ENCODE results near the gene BABAM2.

BABAM2 gene

DNA sequence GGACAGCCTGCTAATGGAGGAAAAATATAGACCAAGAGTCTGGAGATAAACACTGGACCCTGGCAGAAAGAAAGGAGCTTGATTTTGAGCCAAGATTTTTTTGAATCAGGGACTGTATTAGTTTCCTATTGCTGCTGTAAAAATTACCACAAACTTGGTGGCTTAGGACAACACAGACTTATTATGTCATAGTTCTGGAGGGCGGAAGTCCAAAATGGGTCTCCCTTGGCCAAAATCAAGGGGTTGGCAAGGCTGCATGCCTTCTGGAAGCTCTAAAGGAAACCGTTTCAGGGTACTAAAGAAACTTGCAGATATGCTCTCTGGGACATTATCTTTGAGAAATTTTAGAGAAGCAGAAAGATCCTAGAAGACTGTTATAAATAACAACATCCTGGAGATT, 140.1 kb downstream of the BABAM2 start:
- DNase-seq (ENCODE audit: low spot score) = no peak

DNA sequence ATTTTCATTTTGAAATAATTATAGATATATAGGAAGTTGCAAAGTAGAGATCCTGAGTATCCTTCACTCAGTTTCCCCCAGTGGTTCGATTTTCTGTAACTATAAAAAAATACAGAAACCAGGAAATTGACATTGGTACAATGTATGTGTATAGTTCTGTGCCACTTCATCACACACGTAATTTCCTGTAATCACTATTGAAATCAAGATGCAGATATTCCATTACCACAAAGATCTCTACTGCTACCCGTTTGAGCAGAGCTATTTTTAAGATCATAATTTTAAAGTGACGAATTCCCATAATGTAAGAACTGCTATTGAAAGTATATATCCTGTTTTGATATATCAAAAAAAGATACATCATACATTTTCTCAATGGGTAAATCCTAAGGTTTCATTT, 142.3 kb downstream of the BABAM2 start:
- DNase-seq (ENCODE audit: low spot score) = no peak

DNA sequence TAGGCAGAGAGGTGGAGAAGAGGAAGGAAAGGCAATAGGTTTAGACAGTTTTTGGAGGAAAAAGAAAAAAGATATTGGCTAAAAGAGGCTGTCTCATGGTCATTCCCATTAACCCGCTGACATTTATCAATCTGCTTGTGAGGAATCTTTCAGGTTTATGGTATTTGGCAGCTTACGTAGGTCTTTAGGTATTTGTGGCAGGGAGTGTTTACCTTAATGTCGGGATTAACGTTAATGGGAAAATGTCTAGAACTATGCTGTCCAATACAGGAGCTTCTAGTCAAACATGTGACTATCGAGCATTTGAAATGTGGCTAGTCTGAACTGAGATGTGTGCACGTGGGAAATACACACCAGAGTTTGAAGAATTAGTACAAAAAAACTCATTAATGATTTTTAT, 144.2 kb downstream of the BABAM2 start:
- DNase-seq (ENCODE audit: low spot score) = no peak

DNA sequence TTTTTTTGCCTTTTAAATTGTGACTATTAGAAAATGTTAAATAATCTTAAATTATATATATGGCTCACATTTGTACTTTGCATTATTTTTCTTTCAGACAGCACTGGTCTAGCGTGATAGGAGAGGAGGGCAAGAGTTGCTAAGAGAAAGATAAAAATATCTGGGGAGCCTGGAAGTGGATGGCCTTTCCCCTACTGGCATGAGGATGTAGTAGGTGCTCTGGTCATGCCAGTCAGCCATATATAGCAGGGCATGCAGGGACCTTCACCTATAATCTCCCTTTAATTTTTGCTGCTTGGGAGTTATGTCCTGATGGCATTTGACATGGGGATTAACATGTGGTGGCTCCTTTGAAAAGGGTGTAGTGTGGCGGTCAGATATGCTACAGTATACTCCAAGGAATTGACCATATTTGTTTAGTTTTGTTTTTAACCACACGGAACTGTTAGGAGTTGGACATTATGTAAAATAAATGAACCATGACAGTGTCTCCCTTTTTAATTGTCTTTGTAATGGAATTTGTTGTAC, 144.7 kb downstream of the BABAM2 start:
- DNase-seq (ENCODE audit: low spot score) = no peak

DNA sequence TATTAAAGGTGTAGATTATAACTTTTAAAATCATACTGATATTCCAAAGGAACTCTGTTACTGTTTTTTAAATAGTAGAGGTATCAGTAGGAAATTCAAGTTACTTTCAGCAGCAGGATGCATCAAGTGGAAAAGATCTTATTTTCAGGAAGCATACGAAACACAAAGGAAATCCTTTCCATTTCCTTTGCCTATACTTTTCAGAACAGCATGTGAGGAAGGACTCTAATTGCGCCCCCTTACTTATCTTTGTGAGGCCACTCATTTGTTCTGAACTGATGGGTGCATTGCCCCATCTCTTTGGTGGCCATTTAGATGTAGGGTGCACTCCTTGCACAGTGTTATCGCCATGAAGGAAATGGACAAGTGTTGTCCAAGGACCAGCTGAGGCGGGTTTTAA, 145.3 kb downstream of the BABAM2 start:
- DNase-seq (ENCODE audit: low spot score) = no peak

DNA sequence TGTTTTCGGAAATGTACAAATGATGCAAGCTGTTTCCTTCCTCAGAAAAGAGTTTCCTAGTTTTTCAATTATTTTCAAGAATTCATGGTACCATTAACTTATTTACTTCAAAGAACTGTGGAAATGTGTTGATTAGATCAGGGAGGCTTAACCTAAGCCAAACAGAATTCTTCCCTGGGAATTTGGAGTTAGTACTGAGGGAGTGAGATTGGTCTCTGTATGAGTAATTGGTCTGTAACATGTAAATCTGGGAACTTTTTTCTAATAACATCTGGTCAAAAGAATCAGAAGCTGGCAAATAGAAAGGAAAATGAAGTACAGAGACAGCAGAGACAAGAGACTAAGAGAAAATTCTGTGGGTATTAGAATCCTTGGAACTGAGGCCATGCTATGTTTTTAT, 145.8 kb downstream of the BABAM2 start:
- peak; percentile 6 for DNase-seq (ENCODE audit: low spot score)

DNA sequence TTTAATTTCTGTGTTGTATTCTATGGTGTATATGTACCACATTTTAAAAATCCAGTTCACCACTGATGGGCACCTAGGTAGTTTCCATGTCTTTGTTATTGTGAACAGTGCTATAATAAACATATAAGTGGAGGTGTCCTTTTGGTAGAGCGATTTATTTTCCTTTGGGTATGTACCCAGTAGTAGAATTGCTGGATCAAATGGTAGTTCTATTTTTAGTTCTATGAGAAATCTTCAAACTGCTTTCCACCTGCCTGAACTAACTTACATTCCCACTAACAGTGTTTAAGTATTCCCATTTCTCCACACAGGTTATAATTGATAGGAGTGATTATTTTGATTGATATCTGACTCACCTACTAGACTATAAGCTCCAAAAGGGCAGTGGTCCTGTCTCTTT, 148.2 kb downstream of the BABAM2 start:
- DNase-seq (ENCODE audit: low spot score) = no peak

DNA sequence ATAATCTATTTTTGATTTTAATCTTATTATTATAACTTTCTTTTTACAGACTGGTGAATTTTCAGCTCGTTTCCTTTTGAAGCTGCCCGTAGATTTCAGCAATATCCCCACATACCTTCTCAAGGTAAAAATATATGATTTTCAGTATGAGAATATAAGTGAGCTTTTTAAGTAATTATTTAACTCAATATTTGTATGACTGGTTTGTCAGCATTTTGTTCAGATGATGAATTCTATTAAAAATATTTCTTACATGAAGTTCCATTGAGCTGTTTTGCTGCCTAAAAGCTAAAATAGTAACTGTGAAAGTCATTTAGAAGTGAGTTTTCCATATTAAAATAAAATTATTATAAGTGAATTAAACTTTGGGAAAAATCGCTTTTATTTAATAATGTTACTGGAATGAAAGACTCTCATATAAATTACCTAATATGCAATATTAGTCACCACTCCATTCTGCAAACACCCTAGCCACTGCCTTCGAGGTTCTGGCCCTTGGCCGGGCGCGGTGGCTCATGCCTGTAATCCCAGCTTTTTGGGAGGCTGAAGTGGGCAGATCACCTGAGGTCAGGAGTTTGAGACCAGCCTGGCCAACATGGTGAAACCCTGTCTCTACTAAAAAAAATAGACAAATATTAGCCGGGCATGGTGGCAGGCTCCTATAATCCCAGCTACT, 155.3 kb downstream of the BABAM2 start:
- no peak for DNase-seq (ENCODE audit: low spot score)

DNA sequence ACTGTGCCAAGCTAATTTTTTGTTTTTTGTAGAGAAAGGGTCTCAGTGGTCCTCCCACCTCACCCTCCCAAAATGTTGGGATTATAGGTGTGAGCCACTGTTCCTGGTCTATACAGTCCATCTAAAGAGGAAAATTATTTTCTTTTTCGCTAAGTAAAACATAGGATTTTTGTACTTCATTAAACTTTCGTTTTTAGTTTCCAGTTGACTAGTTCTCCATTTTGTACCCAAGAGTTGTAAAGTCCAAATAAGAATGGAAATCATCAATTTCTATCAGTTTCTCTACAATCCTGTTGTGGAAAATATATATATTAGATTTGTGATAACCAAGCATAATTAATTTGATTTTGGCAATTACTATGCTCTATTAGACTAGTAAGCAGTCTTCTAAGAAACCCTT, 156.4 kb downstream of the BABAM2 start:
- no peak for DNase-seq (ENCODE audit: low spot score)

DNA sequence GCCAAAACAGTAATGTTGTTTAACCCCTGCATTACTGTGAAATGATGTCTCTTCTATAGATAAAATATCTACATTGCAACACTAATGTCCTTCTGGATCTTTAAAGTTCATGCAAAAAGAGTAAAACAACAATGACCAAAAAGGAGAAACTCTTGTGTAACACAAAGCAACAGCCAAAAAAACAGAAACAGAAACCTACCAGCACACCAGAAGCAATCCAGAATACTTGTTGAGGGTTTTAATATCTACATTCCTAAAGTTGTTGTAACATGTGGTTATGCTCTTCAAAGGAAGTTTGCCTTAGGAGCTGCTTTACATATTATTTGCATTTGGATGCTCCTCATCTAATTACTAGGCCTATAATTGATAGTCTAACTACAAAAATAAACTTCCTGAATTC, 157.2 kb downstream of the BABAM2 start:
- DNase-seq (ENCODE audit: low spot score) = peak; percentile 72

DNA sequence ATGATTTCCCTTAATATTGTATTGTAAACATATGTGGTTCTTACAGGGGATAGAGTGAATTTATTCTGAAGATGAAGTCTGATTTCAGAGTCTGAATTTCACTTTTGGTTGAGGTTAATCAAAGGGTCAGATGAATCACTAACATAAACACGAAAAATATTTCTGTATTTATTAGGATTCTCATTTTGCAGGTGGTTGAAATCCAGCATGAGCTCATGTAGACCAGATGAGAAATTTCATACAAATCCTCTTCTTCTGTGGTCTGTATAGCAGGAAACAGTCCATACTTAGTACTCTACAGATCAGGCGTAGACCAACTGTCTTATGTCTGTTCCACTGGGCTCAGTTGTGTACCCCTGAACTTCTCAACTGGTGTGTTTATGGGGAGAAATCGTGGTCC, 157.8 kb downstream of the BABAM2 start:
- DNase-seq (ENCODE audit: low spot score) = no peak

DNA sequence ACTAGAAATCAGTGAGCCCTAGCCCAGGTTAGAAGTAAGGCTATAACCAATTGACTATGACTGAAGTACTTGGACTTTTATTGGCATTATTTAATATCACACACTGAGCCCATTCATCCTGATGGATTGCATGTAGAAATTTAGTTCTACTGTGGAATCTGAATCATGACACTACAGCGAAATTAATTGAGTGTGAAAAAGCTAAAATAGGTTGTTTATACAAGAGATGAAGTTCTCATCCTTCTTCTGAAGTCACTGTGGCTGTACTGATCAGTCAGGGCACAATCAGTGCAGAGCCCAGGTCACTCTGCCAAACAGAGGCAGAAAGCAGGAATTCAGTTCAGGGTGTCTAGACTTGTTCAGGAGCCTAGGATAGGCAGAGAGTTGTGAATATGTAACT, 158.9 kb downstream of the BABAM2 start:
- DNase-seq (ENCODE audit: low spot score) = no peak

DNA sequence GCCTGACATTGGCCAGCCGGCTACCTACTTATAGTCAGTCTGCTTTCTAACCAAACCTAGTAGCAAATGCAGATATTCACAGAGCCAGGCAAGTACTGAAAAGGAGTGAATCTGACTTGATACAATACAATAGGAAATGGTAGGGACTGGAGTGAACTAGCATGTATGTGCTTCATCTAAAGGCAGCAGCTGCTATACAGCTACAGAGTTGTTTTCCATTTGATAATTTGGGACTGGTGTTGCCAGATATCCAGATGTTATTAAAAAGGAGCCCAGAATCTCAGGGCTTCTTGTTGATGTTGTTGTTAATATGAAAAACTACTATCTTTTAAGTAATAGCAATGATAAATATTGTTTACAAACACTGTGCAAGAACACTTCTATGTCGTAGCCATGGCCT, 159.4 kb downstream of the BABAM2 start:
- no peak for DNase-seq (ENCODE audit: low spot score)

DNA sequence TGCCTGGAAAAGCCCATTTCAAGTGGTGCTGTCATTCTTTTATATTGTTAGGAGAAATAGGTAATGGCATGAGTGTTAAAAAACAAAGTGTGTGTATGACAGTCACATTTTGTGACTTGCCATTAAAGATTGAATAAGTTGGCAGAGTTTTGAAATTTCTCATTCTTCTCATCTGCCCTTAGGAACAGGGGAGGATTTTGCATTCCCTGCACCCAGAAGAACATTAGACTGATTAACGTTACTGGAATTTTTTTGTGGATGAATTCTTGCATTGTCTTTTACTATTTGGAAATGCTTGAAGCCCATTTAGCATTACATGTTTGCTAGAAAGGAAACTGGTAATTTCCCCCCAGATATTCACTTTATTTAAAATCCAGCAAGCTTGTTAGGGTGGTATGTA, 162.2 kb downstream of the BABAM2 start:
- DNase-seq (ENCODE audit: low spot score) = peak; percentile 51

DNA sequence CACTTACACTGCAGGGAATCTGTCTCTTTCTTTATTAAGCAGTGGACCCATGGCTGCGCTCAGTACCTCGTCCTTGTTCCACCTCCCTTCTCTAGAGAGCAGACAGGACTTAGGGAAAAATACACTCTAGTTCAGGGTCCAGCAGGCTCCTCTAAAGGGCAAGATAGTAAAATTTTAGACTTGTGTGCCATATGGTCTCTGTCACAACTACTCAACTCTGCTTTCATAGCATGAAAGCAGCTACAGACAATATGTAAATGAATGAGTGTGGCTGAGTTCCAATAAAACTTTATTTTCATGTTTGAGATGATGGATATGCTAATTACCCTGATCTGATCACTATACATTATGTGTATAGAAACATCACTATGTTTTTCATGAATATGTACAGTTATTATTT, 163.1 kb downstream of the BABAM2 start:
- DNase-seq (ENCODE audit: low spot score) = no peak

DNA sequence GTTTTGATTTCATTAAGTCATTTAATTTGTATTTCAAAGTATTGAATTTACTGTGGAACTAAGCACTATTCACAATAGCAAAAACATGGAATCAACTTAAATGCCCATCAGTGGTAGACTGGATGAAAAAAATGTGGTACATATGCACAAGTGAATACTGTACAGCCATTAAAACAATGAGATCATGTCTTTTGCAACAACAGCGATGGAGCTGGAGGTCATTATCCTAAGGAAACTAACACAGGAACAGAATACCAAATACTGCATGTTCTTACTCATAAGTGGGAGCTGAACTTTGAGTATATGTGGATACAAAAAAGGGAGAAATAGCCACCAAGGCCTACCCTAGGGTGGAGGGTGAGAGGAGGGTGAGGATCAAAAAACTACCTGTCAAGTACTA, 164.4 kb downstream of the BABAM2 start:
- no peak for DNase-seq (ENCODE audit: low spot score)

DNA sequence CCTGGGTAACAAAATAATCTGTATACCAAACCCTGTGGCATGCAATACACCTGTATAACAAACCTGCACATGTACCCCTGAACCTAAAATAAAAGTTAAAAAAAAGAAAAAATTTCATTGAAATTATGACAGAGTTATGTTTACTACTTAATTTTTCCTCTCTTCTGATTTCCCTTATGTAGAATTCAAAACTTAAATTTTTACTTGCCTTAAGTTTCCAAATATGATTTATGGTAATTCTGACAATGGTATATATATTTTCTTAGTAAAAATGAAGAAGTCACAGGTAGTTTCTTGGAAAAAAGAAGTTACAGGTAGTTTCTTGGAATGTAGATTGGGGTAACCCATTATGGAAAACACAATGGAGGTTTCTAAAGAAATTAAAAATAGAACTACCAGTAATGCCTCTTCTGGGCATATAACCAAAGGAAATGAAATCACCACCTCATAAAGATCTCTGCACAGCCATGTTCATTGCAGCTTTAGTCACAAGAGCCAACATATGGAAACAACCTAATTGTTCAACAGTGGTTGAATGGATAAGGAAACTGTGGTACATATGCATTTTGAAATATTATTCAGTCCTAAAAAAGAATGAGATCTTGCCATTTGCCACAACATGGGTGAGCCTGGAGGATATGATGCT, 164.9 kb downstream of the BABAM2 start:
- no peak for DNase-seq (ENCODE audit: low spot score)

DNA sequence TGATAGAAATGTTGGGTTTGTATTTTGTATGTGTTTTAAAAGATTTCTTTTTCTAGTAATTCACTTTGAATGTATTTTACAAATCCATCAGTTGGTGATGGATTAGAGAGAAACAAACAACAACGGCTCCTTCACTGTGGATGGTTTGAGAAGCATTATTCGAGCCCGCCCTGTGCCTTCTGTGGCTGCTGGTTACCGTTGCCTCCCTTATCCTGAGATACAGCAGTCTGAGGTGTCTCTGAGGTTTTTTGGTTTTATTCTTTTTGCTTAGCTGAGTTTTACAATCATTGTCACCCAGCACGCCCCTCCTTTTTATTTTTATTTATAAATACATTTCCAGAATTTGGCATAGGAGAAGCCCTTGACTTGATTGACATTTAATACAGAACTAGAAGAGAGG, 168.3 kb downstream of the BABAM2 start:
- no peak for DNase-seq (ENCODE audit: low spot score)

DNA sequence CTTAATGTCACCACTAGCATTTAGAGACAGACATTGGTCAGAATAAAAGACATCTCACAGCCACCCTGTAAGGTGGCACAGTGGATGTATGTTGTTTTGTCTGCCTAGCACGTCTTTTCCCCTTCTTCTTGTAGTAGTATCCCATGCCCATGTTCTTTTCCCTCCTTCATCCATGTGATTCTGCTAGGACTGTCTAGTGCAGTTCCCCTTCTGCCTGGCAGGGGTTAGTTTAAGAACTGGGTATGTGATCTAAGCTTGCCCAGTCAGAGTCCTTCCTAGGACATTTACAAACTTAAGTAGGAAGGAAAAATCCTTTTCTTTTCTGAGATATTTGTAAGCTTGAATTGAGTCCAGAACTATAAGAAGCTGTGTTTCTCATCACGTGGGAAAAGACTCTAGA, 172.3 kb downstream of the BABAM2 start:
- no peak for DNase-seq (ENCODE audit: low spot score)

DNA sequence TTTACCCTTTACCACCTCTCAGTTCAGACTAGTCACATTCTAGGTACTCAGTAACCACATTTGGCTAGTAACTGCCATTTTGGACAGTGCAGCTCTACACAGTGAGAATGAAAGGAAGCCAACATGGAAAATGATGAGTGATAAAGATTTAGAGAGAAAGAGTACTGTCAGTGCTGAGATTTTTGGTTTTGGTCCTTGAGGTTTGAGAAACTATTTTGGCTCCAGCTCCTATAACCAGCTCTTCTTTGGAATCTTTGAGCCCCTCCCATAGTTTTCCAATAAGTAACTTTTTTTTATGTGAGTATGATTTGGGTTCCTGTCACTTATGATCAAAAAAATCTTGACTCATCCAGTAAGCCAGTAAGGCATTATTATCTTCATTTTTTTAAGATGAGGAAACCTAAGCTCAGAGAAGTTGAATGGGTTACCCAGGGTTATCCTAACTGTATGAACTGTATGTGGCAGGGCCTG, 173.0 kb downstream of the BABAM2 start:
- DNase-seq (ENCODE audit: low spot score) = peak; percentile 60

DNA sequence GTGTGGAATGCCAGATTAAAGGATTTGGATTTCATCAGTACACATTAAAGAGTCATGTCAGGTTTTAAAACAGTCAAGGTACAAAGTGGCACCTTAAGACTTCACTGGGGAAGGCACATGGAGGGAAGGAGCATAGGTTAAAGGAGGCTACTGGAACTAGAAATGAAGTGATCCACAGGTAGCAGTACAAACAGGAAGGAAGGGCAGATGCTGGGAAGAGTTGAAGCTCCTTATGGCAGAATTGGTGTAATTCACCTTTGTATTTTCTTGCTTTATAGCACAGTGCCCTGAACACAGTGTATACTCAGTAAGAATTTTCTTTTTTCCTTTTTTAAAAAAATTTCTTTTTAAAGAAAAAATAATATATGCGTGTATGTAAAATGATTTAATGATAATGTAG, 177.1 kb downstream of the BABAM2 start:
- DNase-seq (ENCODE audit: low spot score) = no peak

DNA sequence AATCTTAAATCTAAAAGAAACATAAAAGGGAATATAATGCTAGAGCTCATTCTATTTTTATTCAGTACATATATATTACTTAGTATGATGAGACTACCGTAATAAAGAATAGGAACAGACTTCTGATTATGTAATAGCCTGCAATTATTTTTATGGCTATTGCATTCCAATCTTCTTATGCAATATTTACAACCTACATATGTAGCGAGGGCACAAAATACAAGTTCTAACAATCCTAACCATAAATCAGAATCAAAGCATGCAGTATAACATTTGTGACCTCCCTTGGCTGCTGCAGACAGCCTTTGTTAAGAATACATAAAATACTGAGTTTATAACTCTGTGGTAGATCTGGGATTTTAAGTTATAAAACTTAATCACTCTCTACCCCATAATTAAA, 177.6 kb downstream of the BABAM2 start:
- DNase-seq (ENCODE audit: low spot score) = no peak

DNA sequence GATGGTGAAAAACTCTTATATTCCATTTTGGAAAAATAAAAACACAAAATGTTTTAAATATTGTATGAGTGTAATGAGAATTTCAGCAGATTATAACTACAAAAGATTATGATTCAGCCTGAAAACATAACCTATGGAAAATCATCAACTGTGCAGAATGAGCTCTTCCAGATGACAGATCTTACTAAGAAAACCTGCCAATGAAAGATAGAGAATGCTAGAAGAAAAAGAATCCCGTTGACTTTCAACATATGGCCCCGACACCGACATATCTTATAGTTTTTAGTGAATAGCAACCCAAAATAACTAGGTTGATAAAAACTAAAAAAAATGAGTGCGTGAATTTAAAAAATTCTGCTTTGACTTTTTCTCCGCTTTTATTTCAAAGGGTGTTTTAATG, 178.0 kb downstream of the BABAM2 start:
- no peak for DNase-seq (ENCODE audit: low spot score)

DNA sequence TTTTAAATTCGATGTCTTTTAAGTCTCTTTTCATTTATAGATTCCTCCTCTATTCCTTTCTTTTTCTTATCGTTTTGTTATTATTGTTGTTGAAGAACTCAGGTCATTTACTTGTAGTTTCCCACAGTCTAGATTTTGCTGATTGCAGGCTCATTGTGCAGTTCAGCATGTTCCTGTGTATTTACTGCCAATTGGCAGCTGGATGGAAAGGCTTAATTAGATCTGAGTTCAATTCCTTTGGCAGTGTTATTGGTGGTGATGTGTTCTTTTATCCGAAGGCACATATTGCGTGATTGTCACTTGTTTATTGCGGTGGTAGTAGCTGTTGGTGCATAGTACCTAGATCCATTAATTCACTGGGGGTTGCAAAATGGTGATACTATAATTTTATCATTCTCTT, 180.7 kb downstream of the BABAM2 start:
- no peak for DNase-seq (ENCODE audit: low spot score)

Data from GM03348 (cell line).